IPS DF 6.9 (cell line): Measurements from ENCODE around the gene ATAD3B.

ENCODE experiments used
- DNase-seq: peaks from one replicate; pipeline ENCODE4 v3.0.0-alpha.2; 2013; ENCODE audit warnings: low read depth, low spot score
- H3K27ac ChIP-seq: one replicate; pipeline ENCODE4 v1.5.1; 2013; ENCODE audit warnings: low read length, control low read depth
- H3K27me3 ChIP-seq: 2 replicates; pipeline ENCODE4 v1.6.1; 2013; ENCODE audit warnings: mild to moderate bottlenecking, low read length; ENCODE audit not compliant: control insufficient read depth, insufficient read depth
- H3K36me3 ChIP-seq: 2 replicates; pipeline ENCODE4 v1.6.1; 2013; ENCODE audit warnings: low read length; ENCODE audit not compliant: control insufficient read depth, insufficient read depth
- H3K4me1 ChIP-seq: 2 replicates; pipeline ENCODE4 v1.6.1; 2013; ENCODE audit warnings: low read length; ENCODE audit not compliant: control insufficient read depth, insufficient read depth
- H3K4me3 ChIP-seq: 2 replicates; pipeline ENCODE4 v1.5.1; 2013; ENCODE audit warnings: mild to moderate bottlenecking, low read length
- H3K9me3 ChIP-seq: 2 replicates; pipeline ENCODE4 v1.6.1; 2013; ENCODE audit warnings: low read length, inconsistent platforms; ENCODE audit not compliant: control insufficient read depth, insufficient read depth
- WGBS: extraction: QIAGEN DNeasy Blood & Tissue Kit; methylation state at CpG from one replicate; pipeline ENCODE4 v1.1.7; 2013; ENCODE audit warnings: mixed read lengths, missing lambda C conversion rate; ENCODE audit not compliant: insufficient read length, insufficient coverage; 5-methylcytosine and 5-hydroxymethylcytosine counted together

ATAD3B gene

GRCh38 chr1:1534401-1535154 is 63.0 kb downstream of the ATAD3B start:
- H3K27me3 ChIP-seq = no peaks in the 10 kb centered on the region
- H3K4me1 ChIP-seq = 0 out of 2 replicates have a peak, but pooled peaks cover 2% of the 10 kb centered on the region
- peaks cover 9% of the 10 kb centered on the region for H3K36me3 ChIP-seq
- WGBS = no CpG with 5 or more reads among the region's 31 CpGs
- DNase-seq = no peak
- no peaks in the 10 kb centered on the region for H3K9me3 ChIP-seq
- H3K4me3 ChIP-seq = no peak overlapping the region
- no peak overlapping the region for H3K27ac ChIP-seq

GRCh38 chr1:1535201-1536018 is 63.8 kb downstream of the ATAD3B start:
- no peak overlapping the region for H3K27ac ChIP-seq
- WGBS = no CpG with 5 or more reads among the region's 66 CpGs
- no peak for DNase-seq
- no peak overlapping the region; the same call in 1 of the 2 replicates for H3K4me3 ChIP-seq
- no peaks in the 10 kb centered on the region for H3K9me3 ChIP-seq
- no peaks in the 10 kb centered on the region for H3K27me3 ChIP-seq
- peaks cover 4% of the 10 kb centered on the region; the same call in 1 of the 2 replicates for H3K36me3 ChIP-seq
- 0 out of 2 replicates have a peak, but pooled peaks cover 2% of the 10 kb centered on the region for H3K4me1 ChIP-seq

- Histone ChIP-seq H3K9me3 (no peaks in the 10 kb centered on the region), H3K4me1 (peaks cover 4% of the 10 kb centered on the region; the same call in 1 of the 2 replicates), H3K27me3 (no peaks in the 10 kb centered on the region), H3K4me3 (no peak overlapping the region), H3K36me3 (peaks cover 6% of the 10 kb centered on the region; the same call in 1 of the 2 replicates), H3K27ac (no peak overlapping the region)
- DNase-seq = no peak
- no CpG with 5 or more reads among the region's 48 CpGs for WGBS
Observed at GRCh38 chr1:1536019-1536937, 64.7 kb downstream of the ATAD3B start.

- H3K4me3 ChIP-seq = no peak overlapping the region
- no peaks in the 10 kb centered on the region for H3K9me3 ChIP-seq
- H3K27me3 ChIP-seq = no peaks in the 10 kb centered on the region
- H3K4me1 ChIP-seq = peaks cover 4% of the 10 kb centered on the region; the same call in 1 of the 2 replicates
- no peak overlapping the region for H3K27ac ChIP-seq
- no peak for DNase-seq
- H3K36me3 ChIP-seq = peaks cover 10% of the 10 kb centered on the region; the same call in 1 of the 2 replicates
- WGBS = no CpG with 5 or more reads among the region's 15 CpGs
Observed at GRCh38 chr1:1536938-1537546, 65.5 kb downstream of the ATAD3B start.

GRCh38 chr1:1537626-1538250 is 66.2 kb downstream of the ATAD3B start:
- H3K4me3 ChIP-seq = no peak overlapping the region
- no peaks in the 10 kb centered on the region for H3K9me3 ChIP-seq
- H3K36me3 ChIP-seq = peaks cover 17% of the 10 kb centered on the region; the same call in 1 of the 2 replicates
- H3K27me3 ChIP-seq = no peaks in the 10 kb centered on the region
- H3K4me1 ChIP-seq = peaks cover 4% of the 10 kb centered on the region; the same call in 1 of the 2 replicates
- no peak overlapping the region for H3K27ac ChIP-seq
- no peak for DNase-seq
- no CpG with 5 or more reads among the region's 32 CpGs for WGBS

- Histone ChIP-seq H3K27ac (no peak overlapping the region), H3K9me3 (no peaks in the 10 kb centered on the region), H3K36me3 (peaks cover 17% of the 10 kb centered on the region; the same call in 1 of the 2 replicates), H3K27me3 (no peaks in the 10 kb centered on the region), H3K4me1 (peaks cover 4% of the 10 kb centered on the region; the same call in 1 of the 2 replicates), H3K4me3 (no peak overlapping the region)
- no peak for DNase-seq
- WGBS = no CpG with 5 or more reads among the region's 23 CpGs
Observed at GRCh38 chr1:1538334-1538733, 66.8 kb downstream of the ATAD3B start.

GRCh38 chr1:1538989-1539309 is 67.4 kb downstream of the ATAD3B start:
- Histone ChIP-seq H3K9me3 (no peaks in the 10 kb centered on the region), H3K36me3 (peaks cover 17% of the 10 kb centered on the region; the same call in 1 of the 2 replicates), H3K4me3 (peak overlapping the region; percentile 86; the same call in 1 of the 2 replicates), H3K27me3 (no peaks in the 10 kb centered on the region), H3K4me1 (peaks cover 4% of the 10 kb centered on the region; the same call in 1 of the 2 replicates), H3K27ac (no peak overlapping the region)
- no CpG with 5 or more reads among the region's 18 CpGs for WGBS
- DNase-seq = no peak

GRCh38 chr1:1539310-1540089 is 67.9 kb downstream of the ATAD3B start:
- Histone ChIP-seq H3K4me3 (peak overlapping the region; percentile 86; the same call in 1 of the 2 replicates), H3K4me1 (peaks cover 4% of the 10 kb centered on the region; the same call in 1 of the 2 replicates), H3K27me3 (no peaks in the 10 kb centered on the region), H3K9me3 (no peaks in the 10 kb centered on the region), H3K27ac (no peak overlapping the region), H3K36me3 (peaks cover 17% of the 10 kb centered on the region; the same call in 1 of the 2 replicates)
- WGBS = no CpG with 5 or more reads among the region's 66 CpGs
- DNase-seq = no peak
